Dedifferentiated amniotic fluid mesenchymal stem cell (primary cell): ENCODE results near the gene LENG9.
"Not testable (repeated sequence)": the region's sequence is repeated elsewhere in the genome, so short reads cannot be mapped to it uniquely, and the experiment has no call there.

Source experiments
- DNase-seq: peaks from one replicate; pipeline ENCODE4 v3.0.0-alpha.2; 2016; ENCODE audit errors: extremely low spot score

Gene LENG9

DNA sequence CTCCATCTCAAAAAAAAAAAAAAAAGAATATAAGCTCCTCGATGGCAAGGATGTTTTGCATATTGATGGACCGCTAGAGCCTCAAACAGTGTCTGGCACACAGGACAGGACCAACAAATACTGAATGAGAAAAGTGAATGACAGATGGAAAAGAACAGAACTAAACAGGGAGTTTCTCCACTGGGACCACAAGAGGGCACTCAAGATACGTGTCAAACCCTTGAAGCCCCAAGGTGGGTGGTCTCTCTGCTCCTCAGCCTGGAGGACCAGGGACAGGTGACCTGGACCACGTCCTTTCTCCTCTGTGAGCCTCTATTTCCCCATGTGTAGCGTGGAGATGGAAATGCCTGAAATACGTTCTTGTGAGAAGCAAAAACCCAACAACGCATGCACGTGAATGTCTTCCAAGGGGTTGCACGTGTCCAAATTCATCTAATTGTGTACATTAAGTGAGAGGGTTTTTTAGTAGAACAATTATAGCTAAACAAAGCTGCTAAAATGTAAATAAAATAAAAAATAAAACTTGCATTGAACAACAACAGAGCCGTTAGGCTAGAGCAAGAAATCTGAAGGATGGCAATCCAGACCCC, 15.2 kb upstream of the LENG9 start:
- DNase-seq, result peak; percentile 43

GRCh38 chr19:54477650-54478049, 14.1 kb upstream of the LENG9 start:
- no peak for DNase-seq

GRCh38 chr19:54475706-54476105, 12.1 kb upstream of the LENG9 start:
- DNase-seq, result no peak

GRCh38 chr19:54473892-54474372, 10.4 kb upstream of the LENG9 start:
- DNase-seq, result no peak

- DNase-seq, result peak; percentile 87
Observed at GRCh38 chr19:54473071-54473891, 9.7 kb upstream of the LENG9 start, which contains the start of gene CDC42EP5. Gene CDC42EP5, minus strand, starts transcription at chr19:54473296. Its CDS starts 7,749 bp downstream, at chr19:54465547.

DNA sequence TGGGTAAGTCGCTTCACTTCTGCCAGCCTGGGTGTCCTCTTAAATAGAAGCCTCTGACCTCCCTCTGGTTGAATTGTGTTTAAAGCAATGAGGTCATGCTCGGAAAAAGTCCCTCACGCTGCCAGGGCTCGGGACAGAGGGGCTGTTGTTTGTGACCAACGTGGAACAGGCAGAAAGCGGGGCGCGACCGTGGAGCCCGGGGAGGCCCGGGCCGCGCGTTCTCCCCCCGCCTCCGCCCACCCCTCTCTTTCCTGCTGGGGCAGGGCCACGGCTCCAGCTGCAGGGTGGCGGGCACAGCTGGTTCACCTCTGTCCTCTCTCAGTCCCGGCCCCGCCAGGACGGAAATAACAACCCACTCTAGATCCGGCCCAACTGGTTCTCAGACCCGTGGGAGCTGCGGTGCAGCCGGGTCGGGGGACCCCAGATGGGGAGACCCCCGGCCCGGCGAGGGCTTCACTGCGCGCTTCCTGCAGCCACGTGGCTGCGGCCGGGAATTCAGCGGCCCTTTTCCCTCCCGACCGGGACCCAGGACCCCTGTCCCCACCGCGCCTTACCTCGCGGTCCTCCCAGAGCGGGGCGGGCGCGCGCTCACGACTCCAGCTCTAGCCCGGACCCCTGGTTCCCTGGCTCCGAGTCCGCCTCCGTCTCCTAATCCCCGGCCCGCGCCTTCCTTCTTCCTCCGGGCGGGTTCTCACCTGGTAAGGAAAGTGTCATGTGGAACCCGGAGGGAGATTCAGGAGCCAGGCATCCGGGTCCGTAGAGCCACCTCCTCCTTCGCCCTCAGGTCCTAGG, 7.6 kb upstream of the LENG9 start:
- no peak for DNase-seq

GRCh38 chr19:54470276-54470887, 6.8 kb upstream of the LENG9 start:
- no peak for DNase-seq

DNA sequence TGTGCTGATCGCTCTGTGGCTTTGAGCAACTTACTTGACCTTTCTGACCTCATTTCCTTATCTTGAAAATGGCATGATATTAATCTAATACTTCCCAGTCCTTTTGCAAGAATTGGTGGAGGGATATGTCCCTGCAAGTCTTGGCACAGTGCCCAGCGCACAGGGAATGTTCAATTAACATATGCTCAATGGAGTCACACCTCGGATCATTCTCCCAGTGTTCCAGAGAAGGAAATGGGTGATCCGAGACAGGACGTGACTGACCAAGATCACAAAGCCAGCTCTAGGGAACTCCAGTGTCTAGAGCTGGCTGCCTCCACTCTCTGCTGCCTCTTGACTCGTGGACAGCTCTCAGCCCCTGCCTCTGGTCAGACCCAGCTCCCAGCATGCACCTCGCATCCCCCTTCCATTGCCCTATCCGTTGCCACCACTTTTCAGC, 5.9 kb upstream of the LENG9 start:
- no peak for DNase-seq

- not testable (repeated sequence) for DNase-seq
Observed at GRCh38 chr19:54466110-54466480, 2.5 kb upstream of the LENG9 start.

GRCh38 chr19:54465426-54466109, 2.0 kb upstream of the LENG9 start:
- DNase-seq, result no peak

DNA sequence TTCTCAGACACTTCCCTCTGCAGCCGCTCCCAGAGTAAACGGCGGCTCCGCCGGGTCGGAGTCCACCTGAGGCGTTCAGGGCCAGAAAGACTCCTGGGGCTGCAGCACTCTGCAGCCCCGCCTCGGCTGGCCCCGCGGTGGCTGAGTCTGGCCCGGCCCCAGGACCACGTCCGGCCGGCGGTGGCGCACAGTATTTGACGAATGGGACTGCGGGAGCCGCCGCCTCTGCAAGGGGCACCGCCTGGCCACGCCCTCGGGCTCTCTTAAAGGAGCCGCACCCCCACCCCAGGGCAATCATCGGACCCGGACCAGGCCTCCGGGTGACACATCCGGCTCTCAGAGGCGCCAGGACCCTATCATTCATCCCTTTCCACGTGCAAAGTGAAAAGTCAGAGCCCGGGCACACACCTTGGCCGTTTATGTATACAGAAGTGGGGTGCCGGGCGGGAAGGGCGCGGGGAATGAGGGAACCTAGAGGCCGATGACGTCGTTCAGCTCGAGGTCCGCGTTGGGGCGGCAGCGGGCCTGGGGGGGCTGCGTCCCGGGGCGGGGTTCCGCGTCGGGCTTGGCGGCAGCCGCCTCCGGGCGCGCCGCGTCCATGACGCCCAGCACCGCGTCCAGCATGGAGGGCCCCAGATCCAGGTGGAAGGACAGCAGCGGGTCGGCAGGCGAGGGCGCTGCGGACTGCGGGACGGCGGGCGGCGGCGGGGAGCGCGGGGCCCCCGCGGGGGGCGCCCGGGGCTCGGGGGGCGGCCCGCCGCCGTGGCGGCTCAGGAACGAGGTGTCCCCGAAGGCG, 1.2 kb upstream of the LENG9 start:
- DNase-seq, result peak; percentile 44

- DNase-seq, result peak; percentile 26
Observed at GRCh38 chr19:54464044-54464629, 559 bp upstream of the LENG9 start.

DNA sequence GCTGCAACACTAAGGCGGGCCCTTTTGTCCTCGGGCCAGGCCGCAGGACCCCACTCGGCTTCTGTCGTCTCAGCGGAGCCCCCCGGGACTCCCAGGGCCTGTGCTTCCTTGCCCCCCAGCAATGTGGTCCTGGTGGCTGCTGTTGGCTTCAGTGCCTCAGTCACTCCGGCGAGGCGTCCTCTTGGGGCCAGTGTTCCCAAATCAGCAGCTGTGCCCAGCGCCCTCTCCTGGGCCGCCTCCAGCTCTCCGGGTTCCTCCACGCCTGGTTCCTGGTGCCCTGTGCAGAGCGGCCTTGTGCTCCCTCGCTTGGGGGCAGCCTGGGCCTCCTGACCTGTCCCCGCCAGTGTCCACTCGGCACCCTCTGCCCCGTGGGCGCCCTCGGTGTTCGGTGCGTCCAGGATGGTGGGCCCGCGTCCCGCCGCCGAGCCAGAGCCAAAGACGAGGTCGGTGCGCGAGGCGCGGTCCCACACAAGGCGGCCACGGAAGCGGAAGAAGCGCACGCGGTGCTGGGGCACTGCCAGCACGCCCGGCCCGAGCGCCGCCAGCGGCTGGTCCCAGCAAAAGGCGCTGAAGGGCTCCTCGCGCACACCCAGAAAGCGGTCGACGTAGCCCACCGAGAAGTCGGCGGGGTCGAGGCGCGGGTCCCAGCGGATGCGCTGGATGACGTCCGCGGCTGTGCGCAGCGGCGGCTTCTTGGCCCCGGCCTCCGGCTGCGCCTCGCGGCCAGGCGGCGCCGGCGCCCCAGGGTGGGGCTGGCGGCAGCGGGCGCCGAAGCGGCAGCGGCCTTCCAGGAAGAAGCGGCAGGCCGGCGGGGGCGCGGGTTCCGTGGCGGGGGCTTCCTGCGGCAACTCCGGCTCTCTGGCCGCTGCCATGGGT, 685 bp downstream of the LENG9 start:
- DNase-seq, result peak; percentile 23

GRCh38 chr19:54462047-54462654, 1.4 kb downstream of the LENG9 start:
- no peak for DNase-seq

DNA sequence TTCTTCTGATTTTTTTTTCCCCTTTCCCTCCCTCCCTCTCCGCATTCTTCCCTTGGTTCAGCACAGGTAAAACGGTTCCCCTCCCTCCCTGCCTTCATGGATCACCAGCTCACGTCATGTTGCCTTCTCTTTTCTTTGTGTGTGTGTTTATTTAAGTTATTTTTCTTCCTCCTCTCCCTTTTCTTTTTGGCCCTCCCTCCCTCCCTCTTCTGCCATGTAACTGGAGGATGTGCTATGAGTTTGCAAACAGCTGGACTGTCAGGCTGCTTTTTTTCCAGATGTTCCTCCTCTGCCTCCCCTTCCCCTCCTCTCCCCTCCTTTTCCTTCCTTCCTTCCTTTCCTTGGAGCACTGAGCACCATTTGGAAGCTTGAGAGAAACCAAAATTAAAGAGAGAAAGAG, 2.0 kb downstream of the LENG9 start:
- DNase-seq, result no peak

GRCh38 chr19:54461210-54461609, 2.4 kb downstream of the LENG9 start:
- DNase-seq, result no peak

DNA sequence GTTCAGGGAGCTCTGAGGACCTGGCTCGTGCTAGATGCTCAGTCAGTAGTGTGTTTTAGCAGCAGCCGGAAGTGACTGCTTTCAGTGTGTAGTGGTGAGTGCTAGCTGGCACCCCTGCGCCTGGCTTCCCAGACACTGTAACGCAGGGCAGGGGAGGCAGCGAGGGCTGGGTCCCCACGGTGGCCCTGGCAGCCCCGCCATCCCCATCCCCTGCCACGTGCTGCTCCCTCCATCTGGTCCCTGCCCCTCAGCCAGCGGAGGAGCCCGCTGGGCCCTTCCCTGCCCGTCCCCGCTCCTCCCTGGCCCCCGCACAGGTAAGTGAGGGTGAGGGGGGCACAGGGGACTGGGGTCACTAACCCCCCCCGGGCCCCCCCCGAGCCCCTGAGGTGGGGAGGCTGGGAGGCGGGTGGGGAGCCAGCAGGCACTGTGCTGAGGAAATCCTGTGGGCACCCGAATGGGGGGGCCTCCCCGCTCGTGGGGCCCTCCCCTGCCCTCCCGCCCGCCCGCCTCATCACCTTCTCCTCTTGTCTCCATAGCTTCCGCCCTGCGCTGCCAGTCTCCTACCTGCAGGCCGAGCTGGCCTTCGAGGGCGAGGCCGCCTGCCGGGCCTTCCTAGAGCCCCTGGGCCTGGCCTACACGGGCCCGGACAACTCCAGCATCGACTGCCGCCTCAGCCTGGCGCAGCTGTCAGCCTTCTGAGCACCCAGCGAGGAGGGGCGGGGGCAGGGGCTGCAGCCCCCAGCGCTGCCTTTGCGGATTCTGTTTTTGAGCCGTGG, 3.2 kb downstream of the LENG9 start:
- DNase-seq, result no peak
